Activated naive CD4-positive, alpha-beta T cell treated with anti-CD3 and anti-CD28 coated beads, Interleukin-2, amount 10 ng/mL, durations not matched to agents 5 hours and 36 hours (primary cell): ENCODE data around the gene C9orf152. TPM values are rescaled to one million over a fixed set of nuclear protein-coding genes. Genes with fewer than 3 reads are reported as not detected.

Experiments
- total RNA-seq, 2 experiments: library from RNA; stranded (reverse); gene quantifications; one replicate each; pipeline ENCODE4 v1.2.3, GENCODE V29; 2021

Gene C9orf152
- not detected for total RNA-seq

GRCh38 chr9:110208031-110208430 is at the start of gene C9orf152:
Gene C9orf152, minus strand, starts transcription at chr9:110208159. Its CDS starts 580 bp downstream, at chr9:110207579.

GRCh38 chr9:110256380-110257096 is 48.6 kb upstream of the C9orf152 start, which contains the start of gene TXN:
Gene TXN, minus strand, starts transcription at chr9:110256507. Its CDS starts 72 bp downstream, at chr9:110256435.

Other genes starting within 250 kb of the C9orf152 start
- gene TXN, start 48.3 kb upstream of the C9orf152 start, total RNA-seq, result 100 to 1,000 TPM; 166 to 175 TPM
- not detected for gene TXNDC8, start 129.7 kb upstream of the C9orf152 start, total RNA-seq